SIG-M5 treated with dmso at 0.1 percent for 504 hours (cell line): ENCODE results near the gene ACOT13.
"Not testable (repeated sequence)": the region's sequence is repeated elsewhere in the genome, so short reads cannot be mapped to it uniquely, and the experiment has no call there.

Source experiments
- DNase-seq: peaks from one replicate; lab custom pipeline; 2025; ENCODE audit not compliant: unreplicated experiment; lab: John Stamatoyannopoulos, UW

ACOT13 gene

GRCh38 chr6:24666641-24667377 is at the start of gene ACOT13, which contains the start of gene TDP2:
TSS of gene ACOT13 (plus strand) at chr6:24667077. CDS start at chr6:24667264, 187 bp downstream.
TSS of gene TDP2 (minus strand) at chr6:24666899. CDS start at chr6:24666862, 37 bp downstream.
- peak; percentile 91 for DNase-seq

GRCh38 chr6:24619661-24620060 is 47.2 kb upstream of the ACOT13 start:
- DNase-seq: no peak

GRCh38 chr6:24620637-24621036 is 46.2 kb upstream of the ACOT13 start:
- no peak for DNase-seq

GRCh38 chr6:24621626-24622289 is 45.1 kb upstream of the ACOT13 start:
- DNase-seq: no peak

GRCh38 chr6:24630856-24631505 is 35.9 kb upstream of the ACOT13 start:
- DNase-seq: no peak

GRCh38 chr6:24631671-24632070 is 35.2 kb upstream of the ACOT13 start:
- DNase-seq: no peak

- DNase-seq: no peak
Observed at GRCh38 chr6:24632573-24632972, 34.3 kb upstream of the ACOT13 start.

GRCh38 chr6:24636681-24637080 is 30.2 kb upstream of the ACOT13 start:
- no peak for DNase-seq

- no peak for DNase-seq
Observed at GRCh38 chr6:24640166-24640565, 26.7 kb upstream of the ACOT13 start.

GRCh38 chr6:24640631-24641030 is 26.2 kb upstream of the ACOT13 start:
- DNase-seq: not testable (repeated sequence)

GRCh38 chr6:24642061-24642460 is 24.8 kb upstream of the ACOT13 start:
- no peak for DNase-seq

- no peak for DNase-seq
Observed at GRCh38 chr6:24643920-24644319, 23.0 kb upstream of the ACOT13 start.

GRCh38 chr6:24644377-24644776 is 22.5 kb upstream of the ACOT13 start:
- no peak for DNase-seq

GRCh38 chr6:24646771-24647170 is 20.1 kb upstream of the ACOT13 start:
- peak; percentile 45 for DNase-seq

- no peak for DNase-seq
Observed at GRCh38 chr6:24648276-24648675, 18.6 kb upstream of the ACOT13 start.

- no peak for DNase-seq
Observed at GRCh38 chr6:24649691-24650090, 17.2 kb upstream of the ACOT13 start.

- no peak for DNase-seq
Observed at GRCh38 chr6:24650365-24650764, 16.5 kb upstream of the ACOT13 start.

GRCh38 chr6:24655215-24655614 is 11.7 kb upstream of the ACOT13 start:
- DNase-seq: no peak

GRCh38 chr6:24658573-24659560 is 8.0 kb upstream of the ACOT13 start:
- no peak for DNase-seq

GRCh38 chr6:24659561-24659960 is 7.3 kb upstream of the ACOT13 start:
- no peak for DNase-seq

GRCh38 chr6:24660105-24660504 is 6.8 kb upstream of the ACOT13 start:
- no peak for DNase-seq
